ENCODE measurements around the gene CRISPLD2. TPM values are rescaled to one million over a fixed set of nuclear protein-coding genes. Genes with fewer than 3 reads are reported as not detected.

The CRISPLD2 gene
- total and polyA plus RNA-seq, 9 of the 15 experiments (the other 6 are each of a cell fraction or from before 2014, with no cell fraction given), result 0.03 to 0.24 (median 0.04) TPM; not detected in 4

GRCh38 chr16:84834403-84834772, 14.6 kb downstream of the CRISPLD2 start:
- whole genome bisulfite sequencing (ENCODE audit: insufficient coverage, low coverage, missing lambda C conversion rate), result 7% methylated on average over 6 of the region's 6 CpGs
- ATAC-seq (no peak), DNase-seq (ENCODE audit: extremely low read depth in 1 of 4, low spot score in 3 of 4) (no peak), FAIRE-seq (no peak)
- no peaks in the 10 kb centered on the region for H3K79me2 ChIP-seq (ENCODE audit: control insufficient read depth, insufficient read depth, low read length)
- intact Hi-C loops (cut with micrococcal nuclease), result no loop called here
- in situ Hi-C loops (cut with MboI), result no loop called here
- peaks cover 82 to 95% of the 10 kb centered on the region in 2 experiments for H3K27me3 ChIP-seq (ENCODE audit: control insufficient read depth in 2 of 2, insufficient read depth in 2 of 2, low read length in 2 of 2)
- no peak overlapping the region for H3K27ac ChIP-seq (ENCODE audit: extremely low read depth, low read depth, low read length)
- no peak overlapping the region for H3K9ac ChIP-seq (ENCODE audit: insufficient read depth in 1 of 2, low read depth in 2 of 2, low read length in 2 of 2)
- no peaks in the 10 kb centered on the region for H3K36me3 ChIP-seq (ENCODE audit: control insufficient read depth, insufficient read depth, low read length)
- peaks cover 0 to 6% of the 10 kb centered on the region in 2 experiments; a peak in 2 of 5 replicates for H3K4me1 ChIP-seq (replicated peaks in 1 of 2; ENCODE audit: control insufficient read depth in 2 of 2, insufficient read depth in 2 of 2, low read length in 2 of 2)
- no peak for TF ChIP-seq MLLT1 (IDR thresholded peaks at IDR 0.05)
- TF ChIP-seq ZNF445 (CRISPR knock-in tag; IDR thresholded peaks at IDR 0.05; ENCODE audit: low read depth), result no peak
- TF ChIP-seq CCAR2 (IDR thresholded peaks at IDR 0.05; ENCODE audit: low read depth, low read length), result no peak
- TF ChIP-seq FOXP1 (CRISPR knock-in tag; IDR thresholded peaks at IDR 0.05), result no peak
- no peak for TF ChIP-seq DLX4 (CRISPR knock-in tag; IDR thresholded peaks at IDR 0.05)
- TF ChIP-seq ILK (tag; IDR thresholded peaks at IDR 0.05; ENCODE audit: borderline replicate concordance, low read depth), result no peak
- TF ChIP-seq JUND (IDR thresholded peaks at IDR 0.05; ENCODE audit: borderline replicate concordance, low read depth, low read length), result no peak
- TF ChIP-seq JUND (tag; IDR thresholded peaks at IDR 0.05; ENCODE audit: borderline replicate concordance, low read depth, low read length), result no peak
- TF ChIP-seq CBX5 (IDR thresholded peaks at IDR 0.05; ENCODE audit: borderline replicate concordance, low read depth), result no peak
- TF ChIP-seq STAT6 (CRISPR knock-in tag; IDR thresholded peaks at IDR 0.05), result no peak
- no peak for TF ChIP-seq ZNF511 (CRISPR knock-in tag; IDR thresholded peaks at IDR 0.05)
- no peak overlapping the region for H3K4me2 ChIP-seq (ENCODE audit: insufficient read depth, low read length)
- H3K4me3 ChIP-seq, result no peak overlapping the region
- no peaks in the 10 kb centered on the region for H3K9me3 ChIP-seq (replicated peaks; ENCODE audit: control insufficient read depth, insufficient read depth, low read depth, low read length)
- BruUV-seq (replicated peaks), result no TSS peak
- H2AFZ ChIP-seq (ENCODE audit: low read depth, low read length), result no peak overlapping the region
- ChIA-PET CTCF (ENCODE audit: low intra/inter-chr PET ratio) (no interaction called here), POLR2A (no interaction called here)
- no peaks in the 10 kb centered on the region for H3K9me1 ChIP-seq (ENCODE audit: control insufficient read depth, insufficient read depth, low read length)
- H4K20me1 ChIP-seq (replicated peaks; ENCODE audit: control insufficient read depth, insufficient read depth, low read length), result peaks cover 27% of the 10 kb centered on the region; the same call in 1 of the 2 replicates
